DMS 273 (cell line): Measurements from ENCODE around the gene OSCAR.
A peak's percentile ranks its signal among the peaks of the same experiment; 100 is the strongest.

Experiments
- DNase-seq: peaks from one replicate; lab custom pipeline; 2025; ENCODE audit not compliant: unreplicated experiment; lab: John Stamatoyannopoulos, UW

OSCAR gene, protein sequence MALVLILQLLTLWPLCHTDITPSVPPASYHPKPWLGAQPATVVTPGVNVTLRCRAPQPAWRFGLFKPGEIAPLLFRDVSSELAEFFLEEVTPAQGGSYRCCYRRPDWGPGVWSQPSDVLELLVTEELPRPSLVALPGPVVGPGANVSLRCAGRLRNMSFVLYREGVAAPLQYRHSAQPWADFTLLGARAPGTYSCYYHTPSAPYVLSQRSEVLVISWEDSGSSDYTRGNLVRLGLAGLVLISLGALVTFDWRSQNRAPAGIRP

GRCh38 chr19:54100561-54100960 lies at the start of gene OSCAR:
TSS of gene OSCAR (minus strand) at chr19:54100803. CDS start at chr19:54100792, 11 bp downstream.
- DNase-seq, result no peak

- no peak for DNase-seq
Observed at GRCh38 chr19:54149021-54149812, 48.6 kb upstream of the OSCAR start.

- DNase-seq, result no peak
Observed at GRCh38 chr19:54148158-54148557, 47.6 kb upstream of the OSCAR start.

GRCh38 chr19:54147676-54148075 lies 47.1 kb upstream of the OSCAR start:
- DNase-seq, result no peak

DNA sequence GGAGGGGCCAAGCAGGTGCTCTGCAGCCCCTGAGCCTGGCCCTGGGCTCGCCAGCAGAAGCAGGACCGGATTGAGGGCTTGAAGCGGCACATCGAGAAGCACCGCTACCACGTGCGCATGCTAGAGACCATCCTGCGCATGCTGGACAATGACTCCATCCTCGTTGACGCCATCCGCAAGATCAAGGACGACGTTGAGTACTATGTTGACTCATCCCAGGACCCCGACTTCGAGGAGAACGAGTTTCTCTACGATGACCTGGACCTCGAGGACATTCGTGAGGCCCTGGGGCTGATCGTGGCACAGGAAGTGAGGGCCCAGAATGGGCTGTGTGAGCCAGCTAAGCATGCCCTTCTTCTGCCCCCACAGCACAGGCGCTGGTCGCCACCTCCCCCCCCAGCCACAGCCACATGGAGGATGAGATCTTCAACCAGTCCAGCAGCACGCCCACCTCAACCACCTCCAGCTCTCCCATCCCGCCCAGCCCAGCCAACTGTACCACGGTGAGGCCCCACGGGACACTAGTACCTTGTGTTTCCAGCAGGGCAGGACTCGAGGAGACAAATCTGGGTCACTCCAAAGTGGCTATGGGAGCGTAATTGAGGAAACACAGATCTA lies 45.0 kb upstream of the OSCAR start:
- no peak for DNase-seq

GRCh38 chr19:54142166-54142780 lies 41.7 kb upstream of the OSCAR start:
- DNase-seq, result no peak

GRCh38 chr19:54141356-54141755 lies 40.8 kb upstream of the OSCAR start:
- no peak for DNase-seq

DNA sequence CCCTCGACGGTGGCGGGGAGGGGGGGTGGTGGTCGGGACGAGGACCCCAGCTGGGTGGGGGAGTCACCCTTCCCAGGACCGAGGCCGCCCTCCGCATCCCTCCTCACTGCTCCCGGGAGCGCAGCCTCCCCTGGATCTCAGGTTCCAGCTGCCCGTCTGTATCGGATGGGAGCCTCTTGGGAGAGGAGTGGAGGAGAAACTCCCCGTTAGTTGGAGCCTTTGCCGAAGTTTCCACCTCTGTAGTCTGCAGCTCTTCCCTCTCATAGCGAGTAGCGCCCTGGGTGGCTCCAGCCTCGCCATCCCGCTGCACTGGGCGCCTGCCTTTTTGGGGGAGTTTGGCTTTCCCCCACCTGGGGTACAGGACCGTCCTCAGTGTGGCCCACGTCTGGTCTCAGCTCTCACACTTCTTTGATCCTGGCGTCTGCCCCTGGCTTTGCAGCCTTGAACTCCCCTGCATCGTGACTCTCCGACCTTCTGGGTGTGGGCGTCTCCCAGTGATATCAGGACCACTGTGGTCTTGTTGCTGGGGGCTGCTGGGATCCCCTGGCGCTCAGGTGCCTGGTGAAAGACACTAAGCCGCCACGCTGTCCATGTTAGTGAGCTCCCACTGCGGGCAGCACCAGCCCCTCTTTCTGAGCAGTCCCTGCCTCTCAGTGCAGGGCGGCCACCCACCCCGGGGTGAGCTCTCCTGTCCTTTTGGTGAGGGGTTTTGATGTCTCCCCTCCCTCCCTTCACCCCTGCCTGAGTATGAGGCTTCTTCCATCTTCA lies 38.1 kb upstream of the OSCAR start:
- DNase-seq, result peak; percentile 54

- peak; percentile 54 for DNase-seq
Observed at GRCh38 chr19:54137699-54138488, 37.3 kb upstream of the OSCAR start, which contains the start of gene CNOT3. TSS of gene CNOT3 (plus strand) at chr19:54137762. CDS start at chr19:54142979, 5,217 bp downstream.

DNA sequence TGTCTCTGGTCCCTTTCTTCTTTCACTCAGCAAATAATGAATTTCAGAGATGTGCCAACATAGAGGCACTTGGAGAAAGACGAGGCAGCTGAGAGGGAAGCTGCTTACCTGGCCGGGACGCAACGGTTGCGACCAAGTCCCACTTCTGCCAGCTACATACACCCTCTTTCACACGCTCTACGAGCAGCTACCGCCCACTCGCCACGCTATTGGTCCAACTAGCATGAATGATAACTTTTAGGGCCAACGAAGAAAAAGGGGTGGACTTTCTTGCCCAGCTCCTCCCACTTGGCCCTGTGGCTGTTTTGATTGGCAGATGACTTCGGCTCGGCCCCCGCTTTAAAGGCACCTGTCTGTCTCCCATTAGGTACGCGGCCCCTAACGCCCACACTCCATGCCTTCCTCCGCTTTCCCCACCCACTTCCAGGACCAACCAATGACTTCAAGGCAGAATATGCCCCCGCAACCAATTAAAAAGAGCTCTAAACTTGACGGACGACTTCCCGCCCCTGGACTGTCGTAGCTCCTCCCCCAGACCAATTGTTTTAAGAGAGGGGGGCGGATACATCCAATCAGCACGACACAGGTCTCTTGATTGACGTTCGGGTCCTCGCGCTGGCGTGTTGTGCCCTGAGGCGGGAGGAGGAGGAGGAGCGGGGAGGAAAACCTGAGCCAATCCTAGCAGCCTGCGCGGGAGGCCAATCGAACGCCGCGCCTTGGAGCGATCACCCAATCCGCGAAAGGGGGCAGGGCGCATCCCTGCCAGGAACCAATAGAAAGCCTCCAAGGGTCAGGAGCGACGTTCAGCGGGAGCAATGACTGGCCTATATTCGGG lies 36.5 kb upstream of the OSCAR start:
- DNase-seq, result peak; percentile 100

- peak; percentile 83 for DNase-seq
Observed at GRCh38 chr19:54136086-54136863, 35.7 kb upstream of the OSCAR start.

- DNase-seq, result no peak
Observed at GRCh38 chr19:54133957-54134590, 33.5 kb upstream of the OSCAR start.

DNA sequence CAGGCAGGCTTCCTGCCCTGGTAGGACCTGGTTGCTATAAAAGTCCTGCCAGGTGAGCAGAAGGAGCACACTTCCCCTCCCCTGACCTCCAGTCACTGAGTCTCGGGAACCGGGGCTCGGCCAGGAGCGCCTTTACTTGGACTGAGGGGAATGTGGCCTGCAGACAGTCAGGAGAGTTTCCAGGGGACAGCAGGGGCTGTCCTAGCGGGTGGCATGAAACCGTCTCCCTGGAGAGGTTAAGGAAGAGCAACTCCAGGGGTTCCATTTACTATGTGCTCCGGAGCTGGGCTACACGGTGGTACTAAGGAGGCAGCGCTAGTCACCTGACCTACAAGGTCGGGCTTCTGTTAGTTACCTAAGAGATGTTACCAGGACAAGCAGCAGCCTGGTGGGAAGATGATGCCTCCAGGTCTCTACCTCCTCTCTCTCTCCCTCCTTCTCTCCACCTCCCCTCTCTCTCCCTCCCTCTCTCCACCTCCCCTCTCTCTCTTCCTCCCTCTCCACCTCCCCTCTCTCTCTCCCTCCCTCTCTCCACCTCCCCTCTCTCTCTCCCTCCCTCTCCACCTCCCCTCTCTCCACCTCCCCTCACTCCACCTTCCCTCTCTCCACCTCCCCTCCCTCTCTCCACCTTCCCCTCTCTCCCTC lies 32.8 kb upstream of the OSCAR start:
- DNase-seq, result peak; percentile 26

GRCh38 chr19:54129617-54129996 lies 29.0 kb upstream of the OSCAR start:
- DNase-seq, result no peak

- no peak for DNase-seq
Observed at GRCh38 chr19:54128796-54129616, 28.4 kb upstream of the OSCAR start.

- no peak for DNase-seq
Observed at GRCh38 chr19:54128441-54128725, 27.8 kb upstream of the OSCAR start.
